ENCODE results near the gene VWA8.
"Not testable (repeated sequence)": the region's sequence is repeated elsewhere in the genome, so short reads cannot be mapped to it uniquely, and the experiment has no call there.

VWA8 gene

DNA sequence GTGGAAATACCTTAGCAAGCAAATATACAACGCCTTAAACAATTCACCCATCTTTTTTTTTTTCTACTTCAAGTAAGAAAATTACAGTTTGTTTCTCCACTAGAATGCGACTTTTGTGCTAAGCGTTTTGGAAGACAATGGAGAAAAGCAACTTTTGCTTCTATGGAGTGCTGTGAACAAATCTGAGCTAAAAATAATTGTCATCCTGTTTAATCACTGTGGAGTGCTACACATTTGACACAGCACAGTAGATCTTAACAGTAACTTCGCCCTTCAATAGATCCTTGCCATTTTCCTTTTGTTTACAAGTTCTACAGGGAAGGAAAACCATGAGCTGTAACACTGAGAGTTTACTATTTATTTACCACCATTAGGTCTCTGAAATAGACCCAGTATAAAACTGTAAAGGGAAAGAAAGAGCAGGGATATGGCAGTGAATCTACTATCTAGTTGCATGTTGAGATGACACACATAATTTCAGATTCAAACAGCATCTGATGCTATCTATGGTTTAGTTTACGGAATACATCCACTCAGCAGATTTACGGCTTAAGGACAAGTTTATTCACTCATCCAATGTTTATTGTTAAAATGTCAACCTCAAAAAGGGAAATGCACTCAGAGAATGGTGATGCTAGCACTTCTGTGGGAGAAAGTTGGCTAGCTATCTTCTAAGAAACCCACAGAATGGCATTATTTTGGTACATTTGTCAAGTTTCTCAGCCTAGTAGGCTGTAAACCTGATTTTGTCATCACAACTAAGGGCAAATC, 175.3 kb downstream of the VWA8 start:
- DNase-seq, result no peak

DNA sequence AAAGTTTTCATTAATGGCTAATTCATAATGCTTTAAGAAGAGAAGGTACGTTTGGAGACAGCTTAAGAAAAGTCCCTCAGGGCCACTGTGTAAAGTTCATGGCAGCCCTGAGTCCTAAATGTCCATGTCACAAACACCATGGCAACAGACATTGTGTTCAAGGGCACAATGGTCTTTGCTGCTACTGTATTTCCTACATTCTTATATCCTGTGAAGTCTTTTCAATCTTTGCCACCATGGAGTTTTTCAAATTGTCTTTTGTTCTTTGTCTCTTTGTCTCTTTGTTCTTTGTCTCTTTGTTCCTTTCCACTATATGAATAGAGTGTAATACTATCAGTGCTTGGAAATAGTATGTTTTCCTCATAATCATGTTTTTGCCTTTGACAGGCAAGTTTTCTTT, 178.8 kb downstream of the VWA8 start:
- no peak for DNase-seq

DNA sequence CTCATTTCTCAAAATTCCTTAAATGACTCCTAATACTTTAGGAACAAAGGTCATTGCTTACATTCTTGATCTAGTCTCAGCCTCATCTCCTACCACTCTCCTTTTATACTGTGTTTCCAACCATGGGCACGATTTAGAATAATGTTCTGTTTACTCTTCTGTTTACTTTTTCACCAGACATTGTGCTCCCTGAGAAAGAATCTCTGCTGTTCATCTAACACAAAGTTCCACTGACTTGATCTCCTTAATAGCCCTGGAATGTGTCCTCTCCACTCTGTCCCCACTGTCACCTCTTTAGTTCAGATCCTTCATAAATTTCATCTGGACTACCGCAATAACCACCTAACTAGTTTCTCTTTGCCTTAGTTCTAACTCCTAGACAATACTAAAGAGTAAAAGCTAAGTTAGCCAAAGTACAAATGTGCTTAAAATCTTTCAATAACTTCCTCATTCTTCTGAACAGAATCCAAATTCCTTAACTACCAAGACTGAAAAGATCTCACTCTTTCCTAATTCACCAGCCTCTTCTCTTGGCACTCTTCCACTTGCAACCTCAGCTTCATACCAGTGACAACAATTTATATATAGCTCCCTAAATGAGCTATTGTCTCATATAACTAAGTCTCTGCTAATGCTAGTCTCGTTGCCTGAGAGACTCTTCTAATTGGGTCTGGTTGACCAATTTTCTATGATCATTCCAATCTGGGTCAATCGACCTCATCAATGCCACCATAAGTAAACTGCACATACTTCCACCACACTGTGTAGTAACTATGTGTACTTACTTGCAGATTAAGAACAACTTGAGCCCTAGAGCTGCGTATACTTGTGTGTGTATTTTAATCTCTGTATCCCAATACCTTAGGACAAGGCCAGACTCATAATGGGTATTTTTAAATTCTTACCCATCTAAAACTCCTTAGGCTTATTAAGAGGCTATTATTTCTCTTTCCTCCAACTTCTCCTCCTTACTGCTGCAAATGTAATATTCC, 179.9 kb downstream of the VWA8 start:
- DNase-seq, result no peak

DNA sequence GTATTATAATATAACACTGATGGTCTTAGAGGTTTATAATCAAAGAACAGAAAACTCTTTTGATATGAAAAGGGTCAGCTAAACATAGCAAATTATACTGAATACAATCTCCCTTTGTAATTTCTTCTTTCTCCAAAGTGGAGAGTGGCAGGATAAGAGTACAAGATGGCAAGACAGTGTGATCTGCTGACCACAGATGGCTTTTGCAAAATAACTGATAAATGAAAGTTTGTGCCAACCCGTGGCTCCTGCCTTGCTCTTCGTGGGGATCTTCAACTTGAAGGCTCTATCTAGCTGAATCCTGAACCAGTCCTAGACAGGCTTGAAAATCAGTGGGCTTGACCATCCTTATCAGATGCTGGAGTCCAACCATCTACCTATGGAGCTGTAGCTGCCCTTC, 185.7 kb downstream of the VWA8 start:
- DNase-seq, result no peak

DNA sequence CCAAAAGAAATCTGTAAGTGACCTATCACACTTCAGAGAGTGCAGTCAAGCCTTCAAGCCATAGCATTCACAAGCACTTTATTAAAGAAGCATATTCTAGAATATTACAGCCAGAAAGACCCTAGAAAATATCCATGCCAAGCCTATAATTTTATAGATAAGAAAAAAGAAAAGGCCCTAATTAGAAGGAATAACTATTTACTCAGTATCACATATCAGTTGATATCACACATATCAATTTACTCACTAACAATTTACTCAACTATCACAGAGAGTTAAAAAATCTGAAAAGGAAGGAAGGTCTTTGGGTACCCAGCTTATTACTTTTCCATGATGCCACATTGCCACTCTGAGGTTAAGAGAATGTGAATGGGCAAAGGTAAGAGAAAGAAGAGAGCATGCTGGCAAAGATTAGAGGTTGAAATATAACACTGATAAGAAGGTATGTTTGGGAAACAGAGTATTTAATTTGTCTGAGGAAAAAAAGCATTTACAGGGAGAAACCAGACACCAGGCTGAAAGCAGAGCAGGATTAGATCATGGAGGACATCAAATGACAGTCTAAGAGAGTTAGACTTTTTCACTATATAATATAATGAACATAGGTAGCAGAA, 186.2 kb downstream of the VWA8 start:
- DNase-seq, result no peak

DNA sequence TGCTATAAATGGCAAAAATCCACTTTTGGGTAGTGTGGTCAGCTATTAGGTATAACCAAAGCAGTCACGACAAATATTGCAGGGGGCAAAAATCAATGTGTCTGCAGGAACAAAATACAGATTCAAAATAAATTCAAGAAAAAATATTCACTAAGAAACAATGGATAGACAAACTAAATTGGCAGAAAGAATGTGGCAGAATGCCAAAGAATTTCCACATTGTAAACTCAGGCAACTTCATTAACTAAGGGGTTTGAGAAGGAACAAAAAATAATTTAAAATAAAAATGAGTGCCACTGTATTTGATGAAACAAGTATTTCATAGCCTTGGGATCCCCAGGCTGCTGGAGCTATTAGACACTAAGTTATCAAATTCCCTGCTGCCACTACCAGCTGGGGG, 193.1 kb downstream of the VWA8 start:
- no peak for DNase-seq

DNA sequence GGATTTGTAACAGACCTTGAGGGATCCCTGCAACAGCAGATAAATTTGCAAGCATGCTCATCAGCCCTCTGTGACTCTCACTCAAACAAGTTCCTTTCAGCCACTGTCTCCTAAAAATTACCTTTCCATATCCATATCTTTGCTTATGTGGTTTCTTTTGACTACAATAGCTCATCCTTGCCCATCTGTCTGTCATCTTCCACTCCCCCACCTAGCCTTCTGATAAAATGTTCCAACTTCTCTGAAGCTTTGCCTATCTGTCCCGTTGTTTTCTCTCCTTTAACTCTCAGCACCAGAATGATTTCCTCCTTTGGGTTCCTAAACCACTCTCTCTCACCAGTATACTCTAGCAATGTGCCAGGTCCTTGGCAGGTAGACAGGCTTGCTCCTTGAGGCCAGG, 194.5 kb downstream of the VWA8 start:
- DNase-seq, result no peak

DNA sequence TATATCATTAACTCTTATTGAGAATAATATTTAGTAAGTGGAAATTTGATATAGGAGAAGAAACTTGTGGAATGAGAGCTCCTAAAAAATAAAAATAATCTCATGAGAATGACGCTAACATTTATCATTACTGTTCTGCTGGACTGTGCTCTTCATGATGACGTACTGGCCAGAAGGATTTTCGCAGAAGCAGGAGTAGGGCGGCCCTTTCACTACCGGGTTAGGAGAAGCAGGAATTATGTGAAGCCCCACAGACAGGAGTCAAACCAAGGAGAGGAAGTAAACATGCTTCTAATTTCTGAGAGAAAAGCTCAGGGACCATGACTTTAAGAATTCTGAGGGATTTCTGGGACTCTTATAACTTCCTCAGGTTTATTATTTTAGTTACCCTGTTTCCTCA, 195.1 kb downstream of the VWA8 start:
- DNase-seq, result no peak

DNA sequence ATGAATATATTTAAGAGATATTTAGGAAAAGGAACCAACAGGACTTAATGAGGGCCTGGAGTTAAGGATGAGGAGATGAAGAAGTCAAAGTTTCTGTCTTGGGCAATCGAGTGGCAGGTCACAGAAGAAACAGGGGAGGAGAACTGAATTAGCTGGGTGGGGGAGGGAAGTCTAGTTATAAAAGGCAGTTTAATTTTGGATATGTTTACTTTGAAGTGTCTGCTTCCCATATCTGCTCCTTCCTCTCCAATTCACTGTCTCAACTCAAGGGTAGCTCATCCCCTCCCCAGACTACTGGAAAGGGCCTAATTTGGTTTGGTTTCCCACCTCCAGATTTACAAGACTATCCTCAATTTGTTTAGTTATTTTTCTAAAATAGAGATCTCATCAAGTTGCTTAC, 195.9 kb downstream of the VWA8 start:
- DNase-seq, result no peak

DNA sequence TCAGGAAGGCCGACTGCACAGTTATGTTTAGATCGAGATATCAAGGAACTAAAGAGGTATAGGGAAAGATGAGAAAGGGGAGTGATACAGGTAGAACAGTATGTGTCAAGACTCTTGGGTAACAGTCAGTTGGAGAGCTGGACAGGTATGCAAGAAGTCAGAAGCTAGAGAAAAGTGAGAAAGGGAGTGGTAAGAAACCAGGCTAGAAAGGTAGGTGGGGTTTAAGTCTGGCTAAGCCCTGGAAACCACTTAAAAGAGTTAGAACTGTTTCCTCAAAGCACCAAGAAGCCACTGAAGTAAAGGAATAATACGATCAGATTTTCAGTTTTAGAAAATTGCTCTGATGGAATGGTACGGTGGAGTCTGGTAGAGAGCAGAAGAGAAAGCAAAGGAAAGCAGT, 196.4 kb downstream of the VWA8 start:
- DNase-seq, result no peak

DNA sequence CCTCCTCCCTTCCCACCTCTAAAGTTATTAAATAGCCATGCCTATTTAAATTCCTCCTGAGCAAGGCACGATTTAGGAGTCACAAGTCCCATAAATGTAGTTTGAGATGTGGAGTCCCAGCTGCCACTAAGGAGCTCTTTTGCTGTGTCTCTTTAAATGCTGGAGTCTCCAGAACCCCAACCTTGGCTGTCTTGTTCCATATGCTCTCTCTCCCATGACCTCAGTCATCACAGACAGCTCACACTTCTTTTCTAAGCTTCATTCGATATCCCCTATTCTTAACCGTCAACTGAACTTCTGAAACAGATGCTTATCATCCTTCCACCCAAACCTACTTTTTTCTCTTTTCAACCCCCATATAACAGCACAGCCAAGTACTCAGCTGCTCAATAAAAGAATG, 197.1 kb downstream of the VWA8 start:
- DNase-seq, result no peak

DNA sequence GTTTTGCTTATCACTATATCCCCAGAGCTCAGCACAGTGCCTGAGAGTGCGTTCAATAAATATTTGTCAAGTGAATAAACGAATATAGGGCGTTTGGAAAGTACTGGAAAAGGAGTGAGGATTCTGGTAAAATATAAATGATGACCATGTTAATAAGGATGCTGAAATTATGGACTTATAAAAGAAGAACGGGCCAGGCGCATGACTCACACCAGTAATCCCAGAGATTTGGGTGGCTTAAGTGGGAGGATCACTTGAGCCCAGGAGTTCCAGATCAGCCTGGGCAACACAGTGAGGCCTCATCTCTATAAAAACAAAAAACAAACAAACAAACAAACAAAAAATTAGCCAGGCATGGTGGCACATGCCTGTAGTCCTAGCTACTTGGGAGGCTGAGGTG, 198.1 kb downstream of the VWA8 start:
- no peak for DNase-seq

DNA sequence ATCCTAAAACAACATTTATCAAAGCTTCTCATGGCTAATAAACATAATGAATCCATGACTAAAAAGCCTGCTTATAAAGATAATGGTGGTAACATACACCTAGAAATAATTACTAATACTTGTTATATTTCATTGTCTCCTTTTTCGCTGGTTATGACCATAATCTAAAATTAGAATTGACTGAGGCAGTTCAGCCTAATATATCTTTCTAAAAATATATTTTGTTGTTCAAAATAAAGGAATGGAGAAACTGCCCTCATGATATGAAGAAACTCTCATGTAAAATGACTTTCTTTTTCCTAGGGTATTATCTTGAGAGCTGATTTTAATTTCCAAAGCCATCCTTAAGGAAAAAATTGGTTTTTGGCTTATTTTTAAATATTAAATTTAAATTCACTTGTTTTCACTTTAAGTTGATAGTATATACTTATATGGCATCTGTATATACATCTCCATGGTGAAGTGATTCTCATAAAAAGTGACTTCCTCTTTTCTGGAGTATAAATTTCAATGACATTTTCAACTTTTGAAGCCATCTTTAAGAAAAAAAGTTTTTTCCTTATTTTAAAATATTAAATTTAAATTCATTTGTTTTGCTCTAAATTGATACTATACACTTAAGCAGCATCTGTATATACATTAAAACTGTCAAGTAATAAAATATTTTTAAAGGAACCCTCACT, 204.6 kb downstream of the VWA8 start:
- DNase-seq, result peak; percentile 20

DNA sequence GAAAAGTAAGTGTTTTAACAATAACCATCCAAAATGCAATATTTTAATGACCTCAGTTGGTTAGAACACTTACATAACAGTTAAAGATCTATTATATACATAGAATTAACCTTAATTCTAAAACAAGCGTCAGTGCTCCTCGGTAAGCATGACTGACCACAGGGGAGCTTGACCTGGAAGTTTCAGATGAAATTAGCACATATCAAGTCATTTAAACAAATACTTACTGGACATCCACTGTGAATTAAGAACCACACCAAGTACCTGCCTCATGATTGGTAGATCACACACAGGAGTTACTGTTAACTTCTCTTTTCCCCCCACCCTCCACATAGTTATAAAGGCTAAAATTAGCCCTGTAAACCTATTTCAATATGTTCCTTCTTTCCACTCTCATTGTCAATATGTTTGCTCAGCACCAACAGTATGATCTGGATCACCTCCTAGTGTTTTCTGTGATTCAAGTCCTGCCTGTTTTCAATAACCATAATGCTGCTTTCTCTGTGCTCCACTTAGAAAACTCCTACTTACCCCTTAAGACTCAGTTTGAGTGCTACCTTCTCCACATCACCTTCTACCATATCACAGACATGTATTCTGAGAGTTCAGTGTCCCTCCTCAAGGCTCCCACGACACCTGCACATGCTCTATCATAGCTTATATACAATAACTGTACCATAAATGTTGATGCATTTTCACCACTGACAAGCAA, 209.0 kb downstream of the VWA8 start:
- no peak for DNase-seq

DNA sequence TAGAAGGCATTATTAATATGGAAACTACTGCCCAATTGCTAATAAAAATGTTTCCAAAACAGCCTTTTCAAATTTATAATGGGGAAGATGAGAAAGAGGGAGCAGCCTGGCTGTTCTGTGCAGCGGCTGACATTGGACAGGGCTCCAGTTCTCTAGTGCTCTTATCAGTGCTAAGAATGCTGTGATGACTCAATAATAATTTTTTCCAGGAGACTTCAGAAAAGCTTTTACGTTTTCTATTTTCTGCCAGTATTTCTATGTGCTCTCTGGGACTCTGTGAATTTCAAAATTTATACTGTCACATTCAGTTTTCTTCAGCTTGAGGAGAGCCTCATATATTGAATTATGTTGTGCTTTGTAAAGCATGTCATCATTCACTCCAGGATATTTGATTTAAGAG, 209.6 kb downstream of the VWA8 start:
- no peak for DNase-seq

DNA sequence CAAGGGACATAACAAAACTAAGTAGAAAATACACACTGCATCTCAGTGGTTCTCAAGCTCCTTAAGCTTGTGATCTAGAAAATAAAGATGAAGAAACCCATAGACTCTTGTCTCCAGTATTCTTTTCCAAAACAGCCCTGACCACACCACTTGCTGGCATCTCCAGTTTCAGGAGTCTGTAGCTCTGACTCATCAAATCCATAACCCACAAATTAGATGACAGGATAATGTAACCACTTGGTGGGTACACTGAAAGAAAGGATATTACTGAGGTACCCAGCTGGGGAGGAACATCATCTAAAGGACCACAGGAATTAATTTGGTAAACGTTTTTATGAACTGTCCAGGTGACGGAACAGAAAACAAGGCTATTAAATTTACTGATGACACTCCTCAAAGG, 214.7 kb downstream of the VWA8 start:
- no peak for DNase-seq

DNA sequence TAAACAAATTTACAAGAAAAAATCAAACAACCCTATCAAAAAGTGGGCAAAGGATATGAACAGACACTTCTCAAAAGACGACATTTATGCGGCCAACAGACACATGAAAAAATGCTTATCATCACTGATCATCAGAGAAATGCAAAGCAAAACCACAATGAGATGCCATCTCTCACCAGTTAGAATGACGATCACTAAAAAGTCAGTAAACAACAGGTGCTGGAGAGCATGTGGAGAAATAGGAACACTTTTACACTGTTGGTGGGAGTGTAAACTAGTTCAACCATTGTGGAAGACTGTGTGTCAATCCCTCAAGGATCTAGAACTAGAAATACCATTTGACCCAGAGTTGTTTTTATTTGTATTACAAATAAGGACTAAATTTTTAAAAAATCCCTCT, 215.4 kb downstream of the VWA8 start:
- DNase-seq, result not testable (repeated sequence)

DNA sequence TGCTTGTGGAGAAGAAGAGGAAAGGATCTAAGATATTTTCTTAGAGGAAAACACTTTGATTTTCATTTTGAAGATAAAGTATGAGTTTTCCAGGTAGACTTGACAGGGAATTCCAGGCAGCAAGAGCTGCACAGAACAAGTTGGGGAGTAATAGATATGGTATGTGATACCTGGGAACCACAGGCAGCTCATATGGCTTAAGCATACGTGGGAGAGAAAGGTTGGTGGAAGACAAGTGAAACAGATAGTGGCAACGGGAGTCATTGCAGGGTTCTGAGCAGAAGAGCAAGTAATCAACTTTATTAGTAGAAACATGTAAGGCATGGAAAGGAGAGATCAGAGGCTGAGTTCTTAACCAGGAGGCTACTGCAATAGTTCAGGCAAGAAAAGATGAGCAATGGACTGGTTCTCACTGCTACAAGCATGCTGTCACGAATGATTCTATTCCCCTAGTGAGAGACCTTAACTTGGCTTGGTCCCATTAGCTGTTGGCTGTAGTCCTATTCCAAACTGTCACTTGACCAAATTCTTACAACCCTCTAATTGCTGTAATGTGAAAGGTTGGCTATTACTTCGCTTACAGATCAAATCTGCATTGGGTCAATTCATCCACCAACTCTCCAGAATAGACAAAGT, 217.9 kb downstream of the VWA8 start:
- DNase-seq, result no peak

DNA sequence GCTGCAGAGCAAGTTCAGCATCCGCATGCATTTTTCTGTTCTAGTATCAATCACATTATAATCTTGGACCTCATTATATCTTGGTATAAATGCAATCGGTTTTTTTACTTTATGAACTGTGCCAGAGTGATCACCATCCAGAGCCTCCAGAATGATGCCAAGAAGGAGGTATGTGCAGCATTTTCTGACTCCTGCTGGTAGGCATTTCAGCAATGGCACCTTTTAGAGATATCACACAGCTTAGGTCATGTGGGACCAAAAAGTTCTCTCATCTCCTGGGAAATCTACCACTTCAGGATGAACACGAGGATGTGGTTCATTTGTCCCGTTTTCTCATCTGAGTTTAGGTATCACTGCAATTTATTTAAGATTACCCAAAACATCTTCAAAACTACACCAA, 220.4 kb downstream of the VWA8 start:
- DNase-seq, result no peak

DNA sequence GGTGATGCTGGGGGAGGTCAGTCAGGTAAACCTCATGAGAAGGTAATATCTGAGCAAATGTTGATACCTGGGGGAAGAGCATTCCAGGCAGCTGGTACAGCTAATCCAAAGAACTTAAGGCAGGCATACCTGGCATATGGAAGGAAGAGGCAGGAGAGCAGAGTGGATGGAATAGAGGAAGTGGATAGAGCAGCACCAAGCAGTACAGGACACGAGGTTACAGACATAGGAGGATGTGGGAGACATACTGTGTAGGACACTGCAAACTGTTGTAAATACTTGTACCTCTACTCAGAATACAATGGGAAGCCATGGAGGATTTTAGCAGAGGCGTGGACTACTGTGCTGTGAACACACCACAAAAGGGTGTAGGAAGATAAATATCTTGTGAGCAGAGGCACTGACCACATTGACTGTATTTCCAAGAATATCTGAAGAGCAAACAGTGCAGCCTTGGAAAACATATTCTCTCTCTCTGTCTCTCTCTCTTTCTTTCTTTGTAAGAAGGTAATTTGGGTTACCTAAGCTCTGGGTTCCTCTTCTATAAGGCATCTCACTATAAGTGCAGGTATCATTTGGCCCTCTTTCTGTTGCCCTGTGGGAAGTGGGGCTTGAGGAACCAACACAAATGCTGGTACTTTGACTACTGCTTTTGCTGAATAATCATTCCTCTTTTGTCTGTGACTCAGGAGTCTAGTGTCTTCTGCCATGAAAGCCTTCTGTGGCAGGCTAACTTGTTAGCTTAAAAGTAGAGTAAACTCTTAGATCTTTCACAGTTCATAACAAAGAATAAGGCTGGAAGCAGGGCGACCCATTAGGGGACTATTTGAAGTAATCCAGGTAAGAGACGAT, 238.0 kb downstream of the VWA8 start:
- DNase-seq, result no peak
